ENCODE data around the gene MST1. TPM values are rescaled to one million over a fixed set of nuclear protein-coding genes. Genes with fewer than 3 reads are reported as not detected.

MST1 gene
- total RNA-seq, 1 donor from 2014 or later = 12.4 TPM

GRCh38 chr3:49681543-49681942 is 7.7 kb downstream of the MST1 start:
- Histone ChIP-seq H3K27me3 (ENCODE audit: control insufficient read depth, insufficient read depth, low read length) (peaks cover 2% of the 10 kb centered on the region), H3K4me3 (ENCODE audit: low read depth, low read length) (no peak overlapping the region), H3K36me3 (ENCODE audit: control insufficient read depth, insufficient read depth, low read length) (peaks cover 14% of the 10 kb centered on the region)
- TF ChIP-seq, protein P1, sequence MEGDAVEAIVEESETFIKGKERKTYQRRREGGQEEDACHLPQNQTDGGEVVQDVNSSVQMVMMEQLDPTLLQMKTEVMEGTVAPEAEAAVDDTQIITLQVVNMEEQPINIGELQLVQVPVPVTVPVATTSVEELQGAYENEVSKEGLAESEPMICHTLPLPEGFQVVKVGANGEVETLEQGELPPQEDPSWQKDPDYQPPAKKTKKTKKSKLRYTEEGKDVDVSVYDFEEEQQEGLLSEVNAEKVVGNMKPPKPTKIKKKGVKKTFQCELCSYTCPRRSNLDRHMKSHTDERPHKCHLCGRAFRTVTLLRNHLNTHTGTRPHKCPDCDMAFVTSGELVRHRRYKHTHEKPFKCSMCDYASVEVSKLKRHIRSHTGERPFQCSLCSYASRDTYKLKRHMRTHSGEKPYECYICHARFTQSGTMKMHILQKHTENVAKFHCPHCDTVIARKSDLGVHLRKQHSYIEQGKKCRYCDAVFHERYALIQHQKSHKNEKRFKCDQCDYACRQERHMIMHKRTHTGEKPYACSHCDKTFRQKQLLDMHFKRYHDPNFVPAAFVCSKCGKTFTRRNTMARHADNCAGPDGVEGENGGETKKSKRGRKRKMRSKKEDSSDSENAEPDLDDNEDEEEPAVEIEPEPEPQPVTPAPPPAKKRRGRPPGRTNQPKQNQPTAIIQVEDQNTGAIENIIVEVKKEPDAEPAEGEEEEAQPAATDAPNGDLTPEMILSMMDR (IDR thresholded peaks at IDR 0.05; ENCODE audit: insufficient read depth, low read length, poor library complexity, severe bottlenecking) = no peak
- no peak for DNase-seq (ENCODE audit: low read depth)

DNA sequence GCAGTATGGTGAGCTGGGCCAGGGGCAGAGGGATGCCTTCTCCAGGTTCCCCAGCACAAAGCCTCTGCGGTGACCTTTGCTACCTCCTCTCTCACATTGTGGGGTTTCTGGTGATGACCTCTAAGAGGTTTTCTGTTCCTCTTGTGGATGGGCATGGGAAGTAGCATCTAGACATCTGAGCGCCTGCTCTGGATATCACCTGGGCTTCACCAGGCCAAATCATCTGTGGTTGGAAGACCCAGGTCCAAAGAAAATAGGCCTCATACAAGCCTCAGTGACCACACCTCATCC is 8.1 kb downstream of the MST1 start:
- H3K27me3 ChIP-seq (ENCODE audit: control insufficient read depth, insufficient read depth, low read length) = no peaks in the 10 kb centered on the region
- no peak overlapping the region for H3K4me3 ChIP-seq (ENCODE audit: low read depth, low read length)
- peaks cover 14% of the 10 kb centered on the region for H3K36me3 ChIP-seq (ENCODE audit: control insufficient read depth, insufficient read depth, low read length)
- TF ChIP-seq, protein P1 (IDR thresholded peaks at IDR 0.05; ENCODE audit: insufficient read depth, low read length, poor library complexity, severe bottlenecking) = no peak
- DNase-seq (ENCODE audit: low read depth) = no peak

- no peak for DNase-seq (ENCODE audit: low read depth)
- Histone ChIP-seq H3K36me3 (ENCODE audit: control insufficient read depth, insufficient read depth, low read length) (peaks cover 14% of the 10 kb centered on the region), H3K4me3 (ENCODE audit: low read depth, low read length) (no peak overlapping the region), H3K27me3 (ENCODE audit: control insufficient read depth, insufficient read depth, low read length) (no peaks in the 10 kb centered on the region)
- TF ChIP-seq, protein P1 (IDR thresholded peaks at IDR 0.05; ENCODE audit: insufficient read depth, low read length, poor library complexity, severe bottlenecking) = no peak
Measured at GRCh38 chr3:49680493-49681231, 8.6 kb downstream of the MST1 start.

- Histone ChIP-seq H3K4me3 (ENCODE audit: low read depth, low read length) (no peak overlapping the region), H3K36me3 (ENCODE audit: control insufficient read depth, insufficient read depth, low read length) (peaks cover 7% of the 10 kb centered on the region), H3K27me3 (ENCODE audit: control insufficient read depth, insufficient read depth, low read length) (no peaks in the 10 kb centered on the region)
- DNase-seq (ENCODE audit: low read depth) = no peak
- TF ChIP-seq, protein P1 (IDR thresholded peaks at IDR 0.05; ENCODE audit: insufficient read depth, low read length, poor library complexity, severe bottlenecking) = no peak
Measured at GRCh38 chr3:49675912-49676311, 13.4 kb downstream of the MST1 start.

DNA sequence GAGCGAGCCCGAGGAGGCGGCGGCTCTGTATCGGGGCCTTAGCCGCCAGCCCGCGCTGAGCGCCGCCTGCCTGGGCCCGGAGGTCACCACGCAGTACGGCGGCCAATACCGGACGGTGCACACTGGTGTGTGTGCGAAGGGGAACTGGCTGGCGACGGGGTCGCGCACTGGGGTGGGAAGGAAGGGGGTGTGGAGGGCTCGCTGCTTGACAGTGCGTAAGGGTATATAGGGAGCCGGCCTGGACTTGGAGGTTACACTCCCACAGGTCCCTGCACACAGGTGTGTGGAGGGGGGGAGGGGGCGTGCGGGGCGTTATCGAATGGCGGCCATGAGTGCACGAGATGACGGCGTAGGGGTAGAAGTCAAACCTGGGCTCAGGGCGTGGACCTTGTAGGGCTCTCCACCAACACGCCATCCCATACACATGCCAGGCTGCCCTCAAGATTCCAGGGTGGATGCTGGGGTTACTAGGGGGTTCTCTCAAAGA is 14.7 kb downstream of the MST1 start:
- no peak for DNase-seq (ENCODE audit: low read depth)
- no peaks in the 10 kb centered on the region for H3K27me3 ChIP-seq (ENCODE audit: control insufficient read depth, insufficient read depth, low read length)
- peak overlapping the region; percentile 65 for H3K4me3 ChIP-seq (ENCODE audit: low read depth, low read length)
- H3K36me3 ChIP-seq (ENCODE audit: control insufficient read depth, insufficient read depth, low read length) = peaks cover 6% of the 10 kb centered on the region
- TF ChIP-seq, protein P1 (IDR thresholded peaks at IDR 0.05; ENCODE audit: insufficient read depth, low read length, poor library complexity, severe bottlenecking) = no peak

Data from kidney epithelial cell (primary cell).